Measurements from ENCODE around the gene STXBP1. TPM values are rescaled to one million over a fixed set of nuclear protein-coding genes. Genes with fewer than 3 reads are reported as not detected.

The STXBP1 gene
- polyA plus RNA-seq, 3 donors = 0.27 to 0.59 TPM; not detected in 1

- Histone ChIP-seq H3K27ac (ENCODE audit: low read depth in 1 of 2, low read length in 2 of 2) (no peak overlapping the region), H3K36me3 (replicated peaks in 1 of 2; ENCODE audit: control insufficient read depth in 1 of 2, insufficient read depth in 2 of 2, low read length in 2 of 2) (no peaks in the 10 kb centered on the region), H3K27me3 (ENCODE audit: control insufficient read depth in 2 of 2, insufficient read depth in 2 of 2, low read length in 2 of 2) (no peaks in the 10 kb centered on the region), H3K4me3 (replicated peaks in 1 of 3; ENCODE audit: low read depth in 2 of 3, low read length in 3 of 3) (no peak overlapping the region), H2AFZ (ENCODE audit: insufficient read depth, low read depth, low read length, poor library complexity, severe bottlenecking) (no peak overlapping the region), H3K9ac (ENCODE audit: insufficient read depth, low read length, poor library complexity, severe bottlenecking) (no peak overlapping the region), H3K4me1 (ENCODE audit: control insufficient read depth in 1 of 2, insufficient read depth in 2 of 2, low read length in 2 of 2) (no peaks in the 10 kb centered on the region), H4K20me1 (ENCODE audit: insufficient read depth, low read length) (no peaks in the 10 kb centered on the region), H3K4me2 (replicated peaks; ENCODE audit: extremely low read depth, low read length, poor library complexity, severe bottlenecking) (no peak overlapping the region), H3K9me3 (replicated peaks in 1 of 2; ENCODE audit: control insufficient read depth in 1 of 2, insufficient read depth in 1 of 2, low read length in 2 of 2) (no peaks in the 10 kb centered on the region), H3K79me2 (ENCODE audit: insufficient read depth, low read length) (no peaks in the 10 kb centered on the region)
- H3K36me3 Mint-ChIP-seq = no peaks in the 10 kb centered on the region
- no peaks in the 10 kb centered on the region for H3K4me1 Mint-ChIP-seq
- H3K27ac Mint-ChIP-seq = no peak overlapping the region
- no peak overlapping the region for H3K4me3 Mint-ChIP-seq
- WGBS (ENCODE audit: insufficient coverage) = 100% methylated on average over 2 of the region's 5 CpGs
- intact Hi-C loops (cut with micrococcal nuclease) = no loop called here
- TF ChIP-seq, protein P1, sequence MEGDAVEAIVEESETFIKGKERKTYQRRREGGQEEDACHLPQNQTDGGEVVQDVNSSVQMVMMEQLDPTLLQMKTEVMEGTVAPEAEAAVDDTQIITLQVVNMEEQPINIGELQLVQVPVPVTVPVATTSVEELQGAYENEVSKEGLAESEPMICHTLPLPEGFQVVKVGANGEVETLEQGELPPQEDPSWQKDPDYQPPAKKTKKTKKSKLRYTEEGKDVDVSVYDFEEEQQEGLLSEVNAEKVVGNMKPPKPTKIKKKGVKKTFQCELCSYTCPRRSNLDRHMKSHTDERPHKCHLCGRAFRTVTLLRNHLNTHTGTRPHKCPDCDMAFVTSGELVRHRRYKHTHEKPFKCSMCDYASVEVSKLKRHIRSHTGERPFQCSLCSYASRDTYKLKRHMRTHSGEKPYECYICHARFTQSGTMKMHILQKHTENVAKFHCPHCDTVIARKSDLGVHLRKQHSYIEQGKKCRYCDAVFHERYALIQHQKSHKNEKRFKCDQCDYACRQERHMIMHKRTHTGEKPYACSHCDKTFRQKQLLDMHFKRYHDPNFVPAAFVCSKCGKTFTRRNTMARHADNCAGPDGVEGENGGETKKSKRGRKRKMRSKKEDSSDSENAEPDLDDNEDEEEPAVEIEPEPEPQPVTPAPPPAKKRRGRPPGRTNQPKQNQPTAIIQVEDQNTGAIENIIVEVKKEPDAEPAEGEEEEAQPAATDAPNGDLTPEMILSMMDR (IDR thresholded peaks at IDR 0.05) = no peak
- peaks cover 0 to 7% (median 6%) of the 10 kb centered on the region in 3 donors for H3K27me3 Mint-ChIP-seq (ENCODE audit: low read depth in 3 of 3)
- H3K9me3 Mint-ChIP-seq = no peaks in the 10 kb centered on the region
- DNase-seq = no peak
These were observed 46.4 kb downstream of the STXBP1 start for GRCh38 chr9:127658428-127658827.

DNA sequence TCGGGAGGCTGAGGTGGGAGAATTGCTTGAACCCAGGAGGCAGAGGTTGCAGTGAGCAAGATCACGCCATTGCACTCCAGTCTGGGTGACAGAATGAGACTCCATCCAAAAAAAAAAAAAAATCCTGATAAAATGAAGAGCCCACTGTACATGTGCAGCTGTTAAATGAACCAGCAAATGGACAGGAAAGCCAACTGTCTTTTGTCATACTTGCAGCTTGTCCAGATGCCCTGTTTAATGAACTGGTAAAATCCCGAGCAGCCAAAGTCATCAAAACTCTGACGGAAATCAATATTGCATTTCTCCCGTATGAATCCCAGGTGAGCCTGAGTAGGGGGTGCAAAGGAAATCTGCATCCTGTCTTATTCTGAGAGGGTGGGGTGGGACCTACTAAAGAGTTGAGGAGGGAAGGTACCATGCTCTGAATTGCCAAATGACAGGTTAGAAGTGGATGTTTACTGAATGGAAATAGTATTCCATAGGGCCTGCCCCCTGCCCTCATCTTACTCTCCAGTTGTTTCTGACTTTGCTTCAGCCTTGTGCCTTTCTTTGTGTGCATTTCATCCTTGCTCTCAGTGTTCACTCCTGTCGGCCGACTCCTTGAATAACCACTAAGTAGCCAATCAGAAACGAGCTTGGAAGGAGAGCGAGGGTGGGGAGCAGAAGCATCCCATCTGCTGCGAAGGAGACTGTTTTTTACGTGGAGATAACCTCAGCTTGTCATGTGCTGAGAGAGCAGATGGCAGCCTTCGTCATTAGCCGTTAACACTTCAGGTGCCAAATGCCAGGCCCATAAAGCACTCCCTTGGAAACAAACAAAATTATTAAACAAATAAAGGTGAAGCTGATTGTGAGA lies 49.0 kb downstream of the STXBP1 start:
- Histone ChIP-seq H3K36me3 (replicated peaks in 1 of 2; ENCODE audit: control insufficient read depth in 1 of 2, insufficient read depth in 2 of 2, low read length in 2 of 2) (no peaks in the 10 kb centered on the region), H3K27me3 (ENCODE audit: control insufficient read depth in 2 of 2, insufficient read depth in 2 of 2, low read length in 2 of 2) (no peaks in the 10 kb centered on the region), H3K4me3 (replicated peaks in 1 of 3; ENCODE audit: low read depth in 2 of 3, low read length in 3 of 3) (no peak overlapping the region), H2AFZ (ENCODE audit: insufficient read depth, low read depth, low read length, poor library complexity, severe bottlenecking) (no peak overlapping the region), H3K9me3 (replicated peaks in 1 of 2; ENCODE audit: control insufficient read depth in 1 of 2, insufficient read depth in 1 of 2, low read length in 2 of 2) (no peaks in the 10 kb centered on the region), H3K9ac (ENCODE audit: insufficient read depth, low read length, poor library complexity, severe bottlenecking) (no peak overlapping the region), H3K4me2 (replicated peaks; ENCODE audit: extremely low read depth, low read length, poor library complexity, severe bottlenecking) (no peak overlapping the region), H3K27ac (ENCODE audit: low read depth in 1 of 2, low read length in 2 of 2) (no peak overlapping the region), H3K4me1 (ENCODE audit: control insufficient read depth in 1 of 2, insufficient read depth in 2 of 2, low read length in 2 of 2) (no peaks in the 10 kb centered on the region), H3K79me2 (ENCODE audit: insufficient read depth, low read length) (no peaks in the 10 kb centered on the region), H4K20me1 (ENCODE audit: insufficient read depth, low read length) (no peaks in the 10 kb centered on the region)
- H3K27ac Mint-ChIP-seq = no peak overlapping the region
- DNase-seq = no peak
- intact Hi-C loops (cut with micrococcal nuclease) = no loop called here
- WGBS (ENCODE audit: insufficient coverage) = 88% methylated on average over 10 of the region's 13 CpGs
- H3K4me3 Mint-ChIP-seq = no peak overlapping the region
- no peaks in the 10 kb centered on the region for H3K4me1 Mint-ChIP-seq
- no peaks in the 10 kb centered on the region for H3K9me3 Mint-ChIP-seq
- H3K36me3 Mint-ChIP-seq = no peaks in the 10 kb centered on the region
- TF ChIP-seq, protein P1 (IDR thresholded peaks at IDR 0.05) = no peak
- H3K27me3 Mint-ChIP-seq (ENCODE audit: low read depth in 3 of 3) = peaks cover 0 to 7% (median 6%) of the 10 kb centered on the region in 3 donors
